Trophoblast cell (in vitro differentiated cells and primary cell): ENCODE measurements around the gene DHX35.
A peak's percentile ranks its signal among the peaks of the same experiment; 100 is the strongest.

Experiments used
- DNase-seq, 2 donors: peaks; one replicate each; pipeline ENCODE4 v3.0.0-alpha.2; 2016
- H2AFZ ChIP-seq: 2 replicates; pipeline ENCODE4 v1.6.1; 2013; ENCODE audit warnings: low read length, moderate library complexity, mild to moderate bottlenecking; ENCODE audit not compliant: insufficient read depth, poor library complexity
- H2AK5ac ChIP-seq: 2 replicates; pipeline ENCODE4 v1.6.1; 2013; ENCODE audit warnings: mild to moderate bottlenecking, low read length
- H2BK120ac ChIP-seq: 2 replicates; pipeline ENCODE4 v1.6.1; 2013; ENCODE audit warnings: low read length, mild to moderate bottlenecking, moderate library complexity; ENCODE audit not compliant: insufficient read depth, poor library complexity
- H2BK12ac ChIP-seq: 2 replicates; pipeline ENCODE4 v1.6.1; 2013; ENCODE audit warnings: mild to moderate bottlenecking, low read length, moderate library complexity
- H2BK5ac ChIP-seq: 2 replicates; pipeline ENCODE4 v1.6.1; 2013; ENCODE audit warnings: low read length, low read depth, moderate library complexity, mild to moderate bottlenecking; ENCODE audit not compliant: poor library complexity
- H3K14ac ChIP-seq: 2 replicates; pipeline ENCODE4 v1.6.1; 2013; ENCODE audit warnings: mild to moderate bottlenecking, low read length
- H3K18ac ChIP-seq: 2 replicates; pipeline ENCODE4 v1.6.1; 2013; ENCODE audit warnings: mild to moderate bottlenecking, low read length
- H3K23ac ChIP-seq: 2 replicates; pipeline ENCODE4 v1.6.1; 2013; ENCODE audit warnings: low read length
- H3K27ac ChIP-seq: 2 replicates; pipeline ENCODE4 v1.5.1; 2013; ENCODE audit warnings: low read depth, mild to moderate bottlenecking, inconsistent platforms, low read length, moderate library complexity
- H3K27me3 ChIP-seq: 2 replicates; pipeline ENCODE4 v1.6.1; 2013; ENCODE audit warnings: inconsistent platforms, mild to moderate bottlenecking, low read length, moderate library complexity; ENCODE audit not compliant: insufficient read depth
- H3K36me3 ChIP-seq, 2 experiments: 1 replicate in 1 of 2; 2 replicates in 1 of 2; pipeline ENCODE4 v1.6.1; 2013; ENCODE audit warnings: low read length in 2 of 2, mild to moderate bottlenecking in 2 of 2, moderate library complexity in 1 of 2; ENCODE audit not compliant: insufficient read depth in 2 of 2, control insufficient read depth in 1 of 2
- H3K4ac ChIP-seq: 2 replicates; pipeline ENCODE4 v1.6.1; 2013; ENCODE audit warnings: low read depth, mild to moderate bottlenecking, low read length, moderate library complexity
- H3K4me1 ChIP-seq, 2 experiments: 1 replicate in 1 of 2; 2 replicates in 1 of 2; pipeline ENCODE4 v1.6.1; 2013; ENCODE audit warnings: low read length in 2 of 2, mild to moderate bottlenecking in 2 of 2, moderate library complexity in 1 of 2; ENCODE audit not compliant: insufficient read depth in 2 of 2, control insufficient read depth in 1 of 2
- H3K4me2 ChIP-seq: 2 replicates; pipeline ENCODE4 v1.6.1; 2013; ENCODE audit warnings: inconsistent platforms, mild to moderate bottlenecking, low read length, moderate library complexity
- H3K4me3 ChIP-seq: 2 replicates; pipeline ENCODE4 v1.5.1; 2013; ENCODE audit warnings: mild to moderate bottlenecking, low read depth, low read length, inconsistent platforms
- H3K79me1 ChIP-seq: one replicate; pipeline ENCODE4 v1.6.1; 2013; ENCODE audit warnings: low read length
- H3K79me2 ChIP-seq: 2 replicates; pipeline ENCODE4 v1.6.1; 2013; ENCODE audit warnings: low read length, mild to moderate bottlenecking; ENCODE audit not compliant: control insufficient read depth, insufficient read depth, poor library complexity
- H3K9ac ChIP-seq: 2 replicates; pipeline ENCODE4 v1.6.1; 2013; ENCODE audit warnings: mild to moderate bottlenecking, low read length
- H3K9me3 ChIP-seq: 2 replicates; pipeline ENCODE4 v1.6.1; 2013; ENCODE audit warnings: low read depth, mild to moderate bottlenecking, control low read depth, inconsistent platforms, low read length; ENCODE audit not compliant: insufficient read depth
- H4K12ac ChIP-seq: 2 replicates; pipeline ENCODE4 v1.6.1; 2013; ENCODE audit warnings: low read depth, mild to moderate bottlenecking, low read length, moderate library complexity
- H4K8ac ChIP-seq: 2 replicates; pipeline ENCODE4 v1.6.1; 2013; ENCODE audit warnings: low read depth, mild to moderate bottlenecking, low read length, moderate library complexity
- H4K91ac ChIP-seq: one replicate; pipeline ENCODE4 v1.6.1; 2013; ENCODE audit warnings: low read depth, mild to moderate bottlenecking, low read length, moderate library complexity
- WGBS: extraction: QIAGEN DNeasy Blood & Tissue Kit; methylation state at CpG from one replicate; pipeline ENCODE4 v1.1.7; 2013; ENCODE audit warnings: missing lambda C conversion rate; ENCODE audit not compliant: insufficient read length, insufficient coverage; ENCODE audit errors: extremely low coverage; 5-methylcytosine and 5-hydroxymethylcytosine counted together

The DHX35 gene

GRCh38 chr20:38973645-38974044, 11.5 kb downstream of the DHX35 start:
- Histone ChIP-seq H2BK5ac (no peak overlapping the region), H3K27me3 (no peaks in the 10 kb centered on the region), H4K8ac (no peak overlapping the region), H3K23ac (no peak overlapping the region), H3K36me3 (peaks cover 6 to 13% of the 10 kb centered on the region in 2 experiments), H2BK120ac (no peak overlapping the region), H4K12ac (no peak overlapping the region), H3K27ac (no peak overlapping the region), H3K79me1 (no peaks in the 10 kb centered on the region), H3K79me2 (no peaks in the 10 kb centered on the region), H3K18ac (no peak overlapping the region), H3K9me3 (no peaks in the 10 kb centered on the region), H3K9ac (no peak overlapping the region), H2BK12ac (no peak overlapping the region), H3K4me1 (no peaks in the 10 kb centered on the region), H4K91ac (no peak overlapping the region), H3K4me3 (no peak overlapping the region), H3K14ac (no peak overlapping the region), H3K4ac (no peak overlapping the region), H3K4me2 (no peak overlapping the region), H2AK5ac (no peak overlapping the region), H2AFZ (no peak overlapping the region)
- no peak for DNase-seq
- no CpG with 5 or more reads among the region's 5 CpGs for WGBS

- Histone ChIP-seq H3K4me3 (no peak overlapping the region), H3K79me2 (no peaks in the 10 kb centered on the region), H3K9me3 (no peaks in the 10 kb centered on the region), H3K79me1 (no peaks in the 10 kb centered on the region), H3K4ac (no peak overlapping the region), H3K9ac (no peak overlapping the region), H3K14ac (no peak overlapping the region), H2AK5ac (no peak overlapping the region), H2BK12ac (no peak overlapping the region), H3K4me1 (no peaks in the 10 kb centered on the region), H2BK5ac (no peak overlapping the region), H4K12ac (no peak overlapping the region), H3K23ac (peak overlapping the region; percentile 94), H4K91ac (no peak overlapping the region), H3K27ac (no peak overlapping the region), H3K4me2 (no peak overlapping the region), H2BK120ac (no peak overlapping the region), H3K36me3 (peaks cover 3 to 4% of the 10 kb centered on the region in 2 experiments), H4K8ac (no peak overlapping the region), H3K27me3 (no peaks in the 10 kb centered on the region), H2AFZ (no peak overlapping the region), H3K18ac (no peak overlapping the region)
- DNase-seq, result no peak
- no CpG with 5 or more reads among the region's 2 CpGs for WGBS
Measured at GRCh38 chr20:38975539-38976120, 13.5 kb downstream of the DHX35 start.

- no peak overlapping the region for H4K12ac ChIP-seq
- H4K91ac ChIP-seq, result no peak overlapping the region
- H3K4ac ChIP-seq, result no peak overlapping the region
- no peaks in the 10 kb centered on the region for H3K27me3 ChIP-seq
- no peak overlapping the region for H3K18ac ChIP-seq
- H3K4me1 ChIP-seq, result no peaks in the 10 kb centered on the region
- no peak overlapping the region for H2BK5ac ChIP-seq
- no peak overlapping the region for H2AK5ac ChIP-seq
- H4K8ac ChIP-seq, result no peak overlapping the region
- H3K23ac ChIP-seq, result no peak overlapping the region
- no peaks in the 10 kb centered on the region for H3K79me2 ChIP-seq
- no peak overlapping the region for H3K27ac ChIP-seq
- H2BK12ac ChIP-seq, result no peak overlapping the region
- no peak overlapping the region for H2AFZ ChIP-seq
- no peaks in the 10 kb centered on the region for H3K9me3 ChIP-seq
- H3K79me1 ChIP-seq, result no peaks in the 10 kb centered on the region
- WGBS, result no CpG with 5 or more reads among the region's 2 CpGs
- H3K36me3 ChIP-seq, result peaks cover 0 to 2% of the 10 kb centered on the region in 2 experiments
- H3K9ac ChIP-seq, result no peak overlapping the region
- H3K4me3 ChIP-seq, result no peak overlapping the region
- H3K14ac ChIP-seq, result no peak overlapping the region
- no peak for DNase-seq
- H3K4me2 ChIP-seq, result no peak overlapping the region
- no peak overlapping the region for H2BK120ac ChIP-seq
Measured at GRCh38 chr20:38979434-38979833, 17.3 kb downstream of the DHX35 start.

GRCh38 chr20:38979842-38980241, 17.7 kb downstream of the DHX35 start:
- H3K79me1 ChIP-seq, result no peaks in the 10 kb centered on the region
- H3K23ac ChIP-seq, result no peak overlapping the region
- H3K14ac ChIP-seq, result no peak overlapping the region
- no peak for DNase-seq
- no peak overlapping the region for H2BK5ac ChIP-seq
- WGBS, result no CpG with 5 or more reads among the region's 3 CpGs
- H3K4ac ChIP-seq, result no peak overlapping the region
- H3K4me3 ChIP-seq, result no peak overlapping the region
- no peak overlapping the region for H2AK5ac ChIP-seq
- no peaks in the 10 kb centered on the region for H3K4me1 ChIP-seq
- no peak overlapping the region for H3K9ac ChIP-seq
- no peak overlapping the region for H4K91ac ChIP-seq
- no peak overlapping the region for H3K18ac ChIP-seq
- H3K9me3 ChIP-seq, result no peaks in the 10 kb centered on the region
- H3K27ac ChIP-seq, result no peak overlapping the region
- no peaks in the 10 kb centered on the region for H3K27me3 ChIP-seq
- H4K12ac ChIP-seq, result no peak overlapping the region
- peaks cover 0 to 2% of the 10 kb centered on the region in 2 experiments for H3K36me3 ChIP-seq
- H2BK120ac ChIP-seq, result no peak overlapping the region
- H3K4me2 ChIP-seq, result no peak overlapping the region
- H4K8ac ChIP-seq, result no peak overlapping the region
- H2BK12ac ChIP-seq, result no peak overlapping the region
- H2AFZ ChIP-seq, result no peak overlapping the region
- H3K79me2 ChIP-seq, result no peaks in the 10 kb centered on the region
